ENCODE results near the gene ACOT9.

DNA sequence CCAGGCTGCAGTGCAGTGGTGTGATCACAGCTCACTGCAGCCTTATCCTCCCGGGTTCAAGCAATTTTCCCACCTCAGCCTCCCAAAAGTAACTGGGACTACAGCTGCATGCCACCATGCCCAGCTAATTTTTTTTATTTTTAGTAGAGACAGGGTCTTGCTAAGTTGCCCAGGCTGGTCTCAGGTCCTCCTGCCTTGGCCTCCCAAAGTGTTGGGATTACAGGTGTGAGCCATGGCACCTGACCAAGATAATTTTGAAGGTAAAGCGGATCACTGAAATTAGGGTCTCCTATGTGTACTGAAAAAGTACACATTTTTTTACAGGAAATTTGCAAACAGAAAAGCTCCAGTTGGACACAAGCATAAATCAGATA is 44.7 kb upstream of the ACOT9 start:
- TF ChIP-seq FOXM1 (IDR thresholded peaks at IDR 0.05; ENCODE audit: low read depth, low read length) (no peak), HDGF (IDR thresholded peaks at IDR 0.05) (no peak), ZBED1 (IDR thresholded peaks at IDR 0.05; ENCODE audit: borderline replicate concordance) (no peak), POLR2A (IDR thresholded peaks at IDR 0.05; ENCODE audit: low read depth, low read length) (no peak), EZH2 (IDR thresholded peaks at IDR 0.05; ENCODE audit: borderline replicate concordance, control insufficient read depth, low read depth, low read length) (no peak), RFX5 (IDR thresholded peaks at IDR 0.05; ENCODE audit: low read depth, low read length) (no peak), CBFB (IDR thresholded peaks at IDR 0.05; ENCODE audit: low read depth) (no peak), KAT2A (conservative IDR thresholded peaks at IDR 0.05; ENCODE audit: control insufficient read depth, low read depth, low read length) (no peak), RAD21 (IDR thresholded peaks at IDR 0.05; ENCODE audit: insufficient read depth, low read depth, low read length) (no peak), YBX1 (IDR thresholded peaks at IDR 0.05) (no peak), STAT3 (IDR thresholded peaks at IDR 0.05; ENCODE audit: low read depth, low read length) (no peak)
- TF ChIP-seq, protein P1, sequence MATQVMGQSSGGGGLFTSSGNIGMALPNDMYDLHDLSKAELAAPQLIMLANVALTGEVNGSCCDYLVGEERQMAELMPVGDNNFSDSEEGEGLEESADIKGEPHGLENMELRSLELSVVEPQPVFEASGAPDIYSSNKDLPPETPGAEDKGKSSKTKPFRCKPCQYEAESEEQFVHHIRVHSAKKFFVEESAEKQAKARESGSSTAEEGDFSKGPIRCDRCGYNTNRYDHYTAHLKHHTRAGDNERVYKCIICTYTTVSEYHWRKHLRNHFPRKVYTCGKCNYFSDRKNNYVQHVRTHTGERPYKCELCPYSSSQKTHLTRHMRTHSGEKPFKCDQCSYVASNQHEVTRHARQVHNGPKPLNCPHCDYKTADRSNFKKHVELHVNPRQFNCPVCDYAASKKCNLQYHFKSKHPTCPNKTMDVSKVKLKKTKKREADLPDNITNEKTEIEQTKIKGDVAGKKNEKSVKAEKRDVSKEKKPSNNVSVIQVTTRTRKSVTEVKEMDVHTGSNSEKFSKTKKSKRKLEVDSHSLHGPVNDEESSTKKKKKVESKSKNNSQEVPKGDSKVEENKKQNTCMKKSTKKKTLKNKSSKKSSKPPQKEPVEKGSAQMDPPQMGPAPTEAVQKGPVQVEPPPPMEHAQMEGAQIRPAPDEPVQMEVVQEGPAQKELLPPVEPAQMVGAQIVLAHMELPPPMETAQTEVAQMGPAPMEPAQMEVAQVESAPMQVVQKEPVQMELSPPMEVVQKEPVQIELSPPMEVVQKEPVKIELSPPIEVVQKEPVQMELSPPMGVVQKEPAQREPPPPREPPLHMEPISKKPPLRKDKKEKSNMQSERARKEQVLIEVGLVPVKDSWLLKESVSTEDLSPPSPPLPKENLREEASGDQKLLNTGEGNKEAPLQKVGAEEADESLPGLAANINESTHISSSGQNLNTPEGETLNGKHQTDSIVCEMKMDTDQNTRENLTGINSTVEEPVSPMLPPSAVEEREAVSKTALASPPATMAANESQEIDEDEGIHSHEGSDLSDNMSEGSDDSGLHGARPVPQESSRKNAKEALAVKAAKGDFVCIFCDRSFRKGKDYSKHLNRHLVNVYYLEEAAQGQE (IDR thresholded peaks at IDR 0.05; ENCODE audit: low read depth, low read length): no peak
- TF ChIP-seq, protein P2, sequence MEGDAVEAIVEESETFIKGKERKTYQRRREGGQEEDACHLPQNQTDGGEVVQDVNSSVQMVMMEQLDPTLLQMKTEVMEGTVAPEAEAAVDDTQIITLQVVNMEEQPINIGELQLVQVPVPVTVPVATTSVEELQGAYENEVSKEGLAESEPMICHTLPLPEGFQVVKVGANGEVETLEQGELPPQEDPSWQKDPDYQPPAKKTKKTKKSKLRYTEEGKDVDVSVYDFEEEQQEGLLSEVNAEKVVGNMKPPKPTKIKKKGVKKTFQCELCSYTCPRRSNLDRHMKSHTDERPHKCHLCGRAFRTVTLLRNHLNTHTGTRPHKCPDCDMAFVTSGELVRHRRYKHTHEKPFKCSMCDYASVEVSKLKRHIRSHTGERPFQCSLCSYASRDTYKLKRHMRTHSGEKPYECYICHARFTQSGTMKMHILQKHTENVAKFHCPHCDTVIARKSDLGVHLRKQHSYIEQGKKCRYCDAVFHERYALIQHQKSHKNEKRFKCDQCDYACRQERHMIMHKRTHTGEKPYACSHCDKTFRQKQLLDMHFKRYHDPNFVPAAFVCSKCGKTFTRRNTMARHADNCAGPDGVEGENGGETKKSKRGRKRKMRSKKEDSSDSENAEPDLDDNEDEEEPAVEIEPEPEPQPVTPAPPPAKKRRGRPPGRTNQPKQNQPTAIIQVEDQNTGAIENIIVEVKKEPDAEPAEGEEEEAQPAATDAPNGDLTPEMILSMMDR (IDR thresholded peaks at IDR 0.05 in 2 of 3, conservative IDR thresholded peaks at IDR 0.05 in 1 of 3; ENCODE audit: control insufficient read depth in 2 of 3, extremely low read depth in 1 of 3, insufficient read depth in 1 of 3, low read depth in 3 of 3, low read length in 3 of 3): no peak

Data from GM12878 (cell line).